Fibroblast of the aortic adventitia (primary cell): ENCODE measurements around the gene LOC101059915.

Source experiments
- DNase-seq: peaks from one replicate; pipeline ENCODE4 v3.0.0-alpha.2; 2010; ENCODE audit warnings: low read depth
- H3K4me3 ChIP-seq: 2 replicates; pipeline ENCODE4 v1.5.1; 2011; ENCODE audit warnings: low read depth, mild to moderate bottlenecking, control low read depth, low read length, moderate library complexity
- TF ChIP-seq, protein P1 (sequence below): IDR thresholded peaks from 2 replicates; pipeline ENCODE4 v1.5.1; 2011; ENCODE audit warnings: mild to moderate bottlenecking, low read length, control low read depth, inconsistent platforms; ENCODE audit not compliant: insufficient read depth

LOC101059915 gene

GRCh38 chrX:71627588-71628404 lies 39.5 kb upstream of the LOC101059915 start:
- TF ChIP-seq, protein P1, sequence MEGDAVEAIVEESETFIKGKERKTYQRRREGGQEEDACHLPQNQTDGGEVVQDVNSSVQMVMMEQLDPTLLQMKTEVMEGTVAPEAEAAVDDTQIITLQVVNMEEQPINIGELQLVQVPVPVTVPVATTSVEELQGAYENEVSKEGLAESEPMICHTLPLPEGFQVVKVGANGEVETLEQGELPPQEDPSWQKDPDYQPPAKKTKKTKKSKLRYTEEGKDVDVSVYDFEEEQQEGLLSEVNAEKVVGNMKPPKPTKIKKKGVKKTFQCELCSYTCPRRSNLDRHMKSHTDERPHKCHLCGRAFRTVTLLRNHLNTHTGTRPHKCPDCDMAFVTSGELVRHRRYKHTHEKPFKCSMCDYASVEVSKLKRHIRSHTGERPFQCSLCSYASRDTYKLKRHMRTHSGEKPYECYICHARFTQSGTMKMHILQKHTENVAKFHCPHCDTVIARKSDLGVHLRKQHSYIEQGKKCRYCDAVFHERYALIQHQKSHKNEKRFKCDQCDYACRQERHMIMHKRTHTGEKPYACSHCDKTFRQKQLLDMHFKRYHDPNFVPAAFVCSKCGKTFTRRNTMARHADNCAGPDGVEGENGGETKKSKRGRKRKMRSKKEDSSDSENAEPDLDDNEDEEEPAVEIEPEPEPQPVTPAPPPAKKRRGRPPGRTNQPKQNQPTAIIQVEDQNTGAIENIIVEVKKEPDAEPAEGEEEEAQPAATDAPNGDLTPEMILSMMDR = no peak
- no peak for DNase-seq
- no peak overlapping the region for H3K4me3 ChIP-seq

- DNase-seq = no peak
- TF ChIP-seq, protein P1 = no peak
- H3K4me3 ChIP-seq = no peak overlapping the region
Observed at GRCh38 chrX:71629467-71629866, 37.9 kb upstream of the LOC101059915 start.

DNA sequence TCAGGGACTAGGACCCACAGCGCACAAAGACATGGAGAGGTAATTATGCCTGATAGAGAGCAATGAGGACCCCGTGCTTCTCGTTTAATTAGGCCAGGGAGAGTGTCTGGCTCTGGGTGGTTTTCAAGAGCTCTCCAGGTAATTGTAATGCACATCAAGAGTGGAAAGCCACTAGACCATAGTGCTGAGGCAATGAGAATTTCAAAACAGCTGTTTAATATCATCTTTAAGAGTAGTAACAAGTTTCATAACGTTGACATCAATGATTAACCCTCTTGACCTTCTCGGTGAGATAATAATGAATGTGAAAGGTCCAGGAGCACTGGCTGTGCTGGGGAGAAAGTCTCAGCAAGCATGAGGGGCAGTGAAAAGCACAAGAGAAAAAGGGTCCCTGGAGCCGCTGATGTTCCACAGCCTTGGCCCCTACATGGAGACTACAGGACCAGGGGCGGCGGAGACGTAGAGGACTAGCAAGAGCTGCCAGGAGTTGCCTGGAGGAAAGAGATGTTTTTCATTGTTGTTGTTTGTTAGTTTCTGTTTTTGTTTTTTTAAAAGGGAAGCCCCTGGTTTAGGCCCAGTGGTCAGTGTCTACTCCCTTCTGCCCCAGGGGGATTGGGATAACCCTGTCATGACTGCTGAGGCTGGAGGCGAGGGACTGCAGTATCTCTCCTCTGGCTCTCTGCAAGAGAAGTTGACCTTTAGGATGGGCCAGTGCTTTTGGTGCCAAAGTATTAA lies 34.3 kb upstream of the LOC101059915 start:
- TF ChIP-seq, protein P1 = no peak
- no peak overlapping the region for H3K4me3 ChIP-seq
- no peak for DNase-seq

DNA sequence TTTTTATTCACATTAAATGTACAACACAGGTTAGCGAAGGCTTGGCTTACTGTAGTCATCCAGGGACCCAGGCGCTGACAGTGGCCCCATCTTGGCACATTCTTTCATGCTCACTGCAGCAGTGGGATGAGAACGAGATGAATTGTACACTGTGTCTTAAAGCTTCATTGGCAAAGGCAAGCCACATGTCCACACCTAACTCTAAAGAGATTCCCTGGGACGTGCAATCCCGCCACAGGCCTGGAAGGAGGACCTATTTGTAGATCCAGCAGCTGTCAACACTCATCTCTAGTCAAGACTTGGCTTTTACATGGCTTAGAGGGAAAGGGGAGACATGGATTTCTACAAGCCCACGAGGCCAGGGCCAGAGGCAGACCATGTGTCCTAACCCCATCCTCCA lies 33.0 kb upstream of the LOC101059915 start:
- no peak overlapping the region for H3K4me3 ChIP-seq
- TF ChIP-seq, protein P1 = no peak
- no peak for DNase-seq

DNA sequence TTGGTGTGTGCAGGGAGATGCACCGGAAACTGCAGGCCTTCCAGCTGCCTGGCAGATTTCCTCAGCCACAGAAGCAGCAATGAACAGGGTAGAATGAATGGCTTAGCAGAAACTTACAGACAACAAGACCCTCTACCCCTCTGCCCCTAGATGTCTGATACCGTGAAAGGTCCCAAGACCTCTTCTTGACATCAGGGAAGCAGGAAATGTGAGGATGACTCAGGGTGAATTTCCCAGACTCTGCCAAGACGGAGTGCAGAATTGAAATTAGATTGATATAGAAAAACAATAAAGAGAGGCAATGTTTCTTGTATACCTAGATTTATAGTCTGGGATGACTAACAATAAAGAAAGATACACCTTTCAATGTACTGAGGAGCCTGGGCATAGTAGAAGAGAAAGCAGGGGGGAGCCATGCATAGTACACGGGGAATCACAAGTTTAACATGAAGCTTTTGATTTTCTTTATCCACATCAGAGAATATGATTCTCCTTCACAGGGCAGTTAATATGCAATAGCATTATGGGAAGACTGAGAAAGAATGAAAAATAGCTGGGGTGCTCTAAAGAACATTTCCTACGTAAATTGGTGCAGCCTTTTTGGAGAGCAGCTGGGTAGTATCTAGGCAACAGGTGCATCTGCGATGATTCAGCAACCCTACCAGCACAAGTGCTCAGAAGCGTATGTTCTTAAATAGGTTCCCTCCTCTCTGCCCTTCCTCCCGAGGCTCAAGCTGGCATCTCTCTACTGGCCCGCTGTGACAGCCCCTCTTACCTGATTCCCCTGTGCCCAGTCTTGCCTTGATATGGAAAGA lies 30.7 kb upstream of the LOC101059915 start:
- no peak overlapping the region for H3K4me3 ChIP-seq
- no peak for DNase-seq
- TF ChIP-seq, protein P1 = no peak

DNA sequence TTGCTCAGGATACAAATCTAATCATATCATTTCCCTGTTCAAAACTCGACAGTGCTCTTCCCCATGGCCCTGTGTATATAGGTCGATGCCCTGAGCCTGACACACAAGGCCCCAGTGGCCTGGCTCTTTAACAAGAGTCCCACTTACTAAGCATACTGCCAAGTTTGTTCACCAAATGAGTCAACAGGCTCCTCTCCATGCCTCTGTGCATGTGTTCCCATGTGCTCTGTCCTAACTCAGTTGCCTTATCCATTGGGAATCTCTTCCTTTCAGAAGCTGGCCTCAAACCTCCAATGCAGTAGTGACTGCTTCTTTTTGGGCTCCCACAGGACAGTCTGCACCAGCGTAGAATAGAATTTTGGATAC lies 30.1 kb upstream of the LOC101059915 start:
- H3K4me3 ChIP-seq = no peak overlapping the region
- TF ChIP-seq, protein P1 = no peak
- peak; percentile 19 for DNase-seq
